AG10803 (cell line): ENCODE measurements around the gene PPP1R10.

ENCODE experiments used
- DNase-seq: peaks from one replicate; pipeline ENCODE4 v3.0.0; 2010; ENCODE audit warnings: low read depth
- H3K4me3 ChIP-seq: 2 replicates; pipeline ENCODE4 v1.5.1; 2011; ENCODE audit warnings: mild to moderate bottlenecking, low read length, control low read depth
- TF ChIP-seq, protein P1 (sequence below): conservative IDR thresholded peaks from 2 replicates; pipeline ENCODE4 v1.5.1; 2011; ENCODE audit warnings: mild to moderate bottlenecking, low read length, control low read depth, inconsistent platforms

PPP1R10 gene

DNA sequence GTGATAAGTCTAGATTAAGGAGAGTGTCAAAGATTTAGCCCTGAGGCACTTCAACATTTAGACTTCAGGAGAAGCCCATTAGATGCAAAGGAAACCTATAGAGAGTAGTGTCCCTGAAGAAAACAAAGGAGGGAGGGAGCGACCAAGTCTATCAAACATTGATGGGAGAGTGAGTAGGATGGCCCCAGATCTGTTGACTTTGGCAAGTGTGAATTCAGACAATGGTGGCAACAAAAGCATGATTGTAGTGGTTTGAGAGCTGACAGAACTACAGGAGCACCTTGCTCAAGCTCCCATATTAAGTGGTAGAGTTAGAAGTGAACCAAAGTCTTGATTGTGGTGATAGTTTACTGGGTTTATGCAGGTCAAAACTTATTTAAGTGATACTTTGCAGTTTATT lies 46.8 kb downstream of the PPP1R10 start:
- DNase-seq: no peak
- TF ChIP-seq, protein P1, sequence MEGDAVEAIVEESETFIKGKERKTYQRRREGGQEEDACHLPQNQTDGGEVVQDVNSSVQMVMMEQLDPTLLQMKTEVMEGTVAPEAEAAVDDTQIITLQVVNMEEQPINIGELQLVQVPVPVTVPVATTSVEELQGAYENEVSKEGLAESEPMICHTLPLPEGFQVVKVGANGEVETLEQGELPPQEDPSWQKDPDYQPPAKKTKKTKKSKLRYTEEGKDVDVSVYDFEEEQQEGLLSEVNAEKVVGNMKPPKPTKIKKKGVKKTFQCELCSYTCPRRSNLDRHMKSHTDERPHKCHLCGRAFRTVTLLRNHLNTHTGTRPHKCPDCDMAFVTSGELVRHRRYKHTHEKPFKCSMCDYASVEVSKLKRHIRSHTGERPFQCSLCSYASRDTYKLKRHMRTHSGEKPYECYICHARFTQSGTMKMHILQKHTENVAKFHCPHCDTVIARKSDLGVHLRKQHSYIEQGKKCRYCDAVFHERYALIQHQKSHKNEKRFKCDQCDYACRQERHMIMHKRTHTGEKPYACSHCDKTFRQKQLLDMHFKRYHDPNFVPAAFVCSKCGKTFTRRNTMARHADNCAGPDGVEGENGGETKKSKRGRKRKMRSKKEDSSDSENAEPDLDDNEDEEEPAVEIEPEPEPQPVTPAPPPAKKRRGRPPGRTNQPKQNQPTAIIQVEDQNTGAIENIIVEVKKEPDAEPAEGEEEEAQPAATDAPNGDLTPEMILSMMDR: no peak
- peak overlapping the region; percentile 87 for H3K4me3 ChIP-seq

DNA sequence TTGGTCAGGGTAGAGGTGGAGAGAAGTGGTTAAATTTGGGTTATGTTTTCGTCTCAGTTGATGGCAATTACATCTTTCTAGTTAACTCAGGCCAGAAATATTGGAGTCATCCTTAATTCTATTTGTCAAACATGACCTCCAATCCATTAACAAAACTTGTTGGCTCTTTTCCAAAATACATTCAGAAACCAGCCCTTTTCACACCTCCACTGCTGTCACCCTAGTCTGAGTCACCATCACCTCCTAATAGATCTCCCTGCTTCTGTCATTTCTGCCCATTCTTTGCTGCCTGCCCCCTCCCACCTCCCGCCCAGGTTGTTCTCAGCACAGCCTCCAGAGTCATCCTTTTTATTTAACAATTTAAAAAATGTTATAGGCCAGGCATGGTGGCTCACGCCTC lies 48.8 kb downstream of the PPP1R10 start:
- no peak overlapping the region for H3K4me3 ChIP-seq
- no peak for DNase-seq
- TF ChIP-seq, protein P1: no peak

DNA sequence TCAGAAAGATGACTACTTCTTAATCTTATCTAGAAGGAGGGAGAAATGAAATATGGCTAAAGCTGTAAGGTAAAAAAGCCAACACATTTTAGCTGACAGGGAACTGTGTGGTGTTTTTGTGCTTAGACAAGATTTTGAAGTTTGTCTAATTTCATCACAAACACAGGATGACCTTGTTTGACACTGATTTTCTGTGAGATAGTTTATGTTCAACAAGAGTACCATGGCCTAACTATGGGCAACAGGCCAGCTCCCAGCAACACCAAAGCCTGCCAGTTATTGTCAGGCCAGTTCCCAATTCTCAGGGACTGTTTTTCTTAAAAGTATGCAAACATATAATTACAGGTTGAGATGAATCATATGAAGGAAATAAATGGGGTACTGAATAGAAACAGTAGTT lies 51.3 kb downstream of the PPP1R10 start:
- TF ChIP-seq, protein P1: no peak

DNA sequence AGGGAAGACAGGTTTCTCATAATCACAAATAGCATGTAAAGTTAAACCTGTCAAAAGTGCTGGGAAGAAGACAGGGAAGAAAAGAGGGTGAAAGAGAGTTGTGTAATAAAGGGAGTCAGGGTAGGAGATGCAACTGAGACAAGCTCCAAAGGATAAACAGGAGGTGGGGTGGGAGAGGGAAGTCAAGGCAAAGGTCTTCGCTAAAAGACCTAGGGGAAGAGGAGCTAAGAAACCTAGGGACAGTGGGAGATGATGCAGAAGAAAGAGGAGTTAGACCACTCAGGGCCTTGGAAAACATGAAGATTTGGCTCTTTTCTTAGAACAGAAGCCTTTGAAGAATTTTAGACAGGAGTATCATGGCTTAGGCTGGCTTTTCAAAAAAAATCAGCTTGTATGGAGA lies 52.9 kb downstream of the PPP1R10 start:
- DNase-seq: no peak
- TF ChIP-seq, protein P1: no peak
- H3K4me3 ChIP-seq: no peak overlapping the region

More for the DNA sequence above, 51.3 kb downstream of the PPP1R10 start:
- no peak overlapping the region for H3K4me3 ChIP-seq
- no peak for DNase-seq

DNA sequence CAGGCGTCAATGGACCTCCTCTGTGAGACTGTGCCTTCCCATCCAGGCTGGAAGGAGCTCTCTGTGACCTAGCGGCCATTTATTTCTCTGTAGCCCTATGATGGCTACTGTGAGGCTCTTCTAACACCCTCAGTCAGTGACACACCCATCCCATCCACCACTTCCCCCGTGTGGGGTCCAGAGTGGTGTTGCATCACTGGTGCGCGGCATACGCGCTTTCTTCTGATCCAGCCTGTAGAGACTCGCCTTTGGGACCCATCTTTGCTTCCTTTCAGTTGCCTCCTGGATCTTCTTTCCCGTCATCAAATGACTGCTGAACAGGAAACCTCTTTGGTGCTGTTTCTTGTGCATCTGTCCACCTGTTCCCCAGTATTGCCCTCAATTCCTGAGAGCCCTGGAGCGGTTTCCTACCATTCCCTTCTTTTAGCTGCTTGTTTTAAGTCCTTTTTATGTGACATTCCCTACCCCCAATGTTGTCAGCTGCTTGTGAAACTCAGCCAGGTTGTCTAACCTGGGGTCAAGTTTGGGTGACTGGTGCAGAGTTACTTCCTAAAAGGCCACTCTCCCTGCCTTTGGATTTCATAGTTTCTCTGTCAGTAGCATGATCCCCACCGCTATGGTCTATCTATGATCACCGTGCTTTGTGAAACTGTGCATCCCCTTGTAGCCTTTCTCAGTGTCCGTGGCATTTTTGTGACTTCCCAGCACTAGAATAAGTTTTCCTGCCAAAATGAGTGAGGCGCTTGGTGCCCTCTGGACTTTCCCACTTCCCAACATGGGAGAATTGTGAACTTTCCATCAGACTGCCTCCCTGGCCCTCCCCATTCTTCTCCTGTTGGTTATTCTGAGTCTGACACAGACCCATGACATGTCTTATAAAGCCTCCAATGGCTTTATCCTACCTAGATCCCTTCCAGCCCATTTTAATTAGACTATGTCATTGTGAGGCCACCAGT lies 54.3 kb downstream of the PPP1R10 start:
- DNase-seq: no peak
- TF ChIP-seq, protein P1: no peak

DNA sequence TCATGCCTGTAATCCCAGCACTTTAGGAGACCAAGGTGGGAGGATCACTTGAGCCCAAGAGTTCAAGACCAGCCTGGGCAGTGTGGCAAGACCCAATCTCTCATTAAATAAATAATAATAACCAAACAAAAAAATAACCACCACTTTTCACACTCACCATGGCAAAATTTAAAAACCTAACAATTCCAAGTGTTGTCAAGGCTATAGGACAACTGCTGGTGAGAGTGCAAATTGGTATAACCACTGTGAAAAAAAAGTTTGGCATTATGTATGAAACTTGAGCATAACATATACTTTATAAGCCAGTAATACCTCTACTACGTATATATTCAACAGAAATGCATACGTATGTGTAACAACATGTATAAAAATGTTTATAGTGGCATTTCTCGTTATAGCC lies 56.1 kb downstream of the PPP1R10 start:
- DNase-seq: no peak
- no peak overlapping the region for H3K4me3 ChIP-seq
- TF ChIP-seq, protein P1: no peak

More for the DNA sequence above, 54.3 kb downstream of the PPP1R10 start:
- no peak overlapping the region for H3K4me3 ChIP-seq

DNA sequence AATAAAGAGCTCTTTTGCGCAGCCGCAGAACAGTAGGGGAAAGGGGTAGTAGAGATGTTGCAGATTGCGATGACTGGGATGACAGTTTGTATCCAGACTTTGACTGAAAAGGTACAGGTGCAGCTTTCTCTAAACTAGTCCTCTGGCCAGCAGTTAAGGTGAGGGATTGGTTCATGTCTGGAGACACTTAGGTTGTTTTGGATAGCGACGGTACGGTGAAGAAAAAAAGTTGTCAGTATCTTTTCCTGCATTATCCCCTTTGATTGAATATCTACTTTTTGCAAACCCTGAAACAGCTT lies 59.4 kb downstream of the PPP1R10 start:
- no peak for DNase-seq
- TF ChIP-seq, protein P1: no peak
- peak overlapping the region; percentile 95 for H3K4me3 ChIP-seq
